GM18519 (cell line): ENCODE measurements around the gene CDK17.

Experiments
- ATAC-seq: cut with Tn5 transposase; IDR thresholded peaks from one replicate; pipeline ENCODE4 v1.9.1; 2021; ENCODE audit warnings: mild to moderate bottlenecking, moderate library complexity; ENCODE audit not compliant: unreplicated experiment, low FRiP score

CDK17 gene

DNA sequence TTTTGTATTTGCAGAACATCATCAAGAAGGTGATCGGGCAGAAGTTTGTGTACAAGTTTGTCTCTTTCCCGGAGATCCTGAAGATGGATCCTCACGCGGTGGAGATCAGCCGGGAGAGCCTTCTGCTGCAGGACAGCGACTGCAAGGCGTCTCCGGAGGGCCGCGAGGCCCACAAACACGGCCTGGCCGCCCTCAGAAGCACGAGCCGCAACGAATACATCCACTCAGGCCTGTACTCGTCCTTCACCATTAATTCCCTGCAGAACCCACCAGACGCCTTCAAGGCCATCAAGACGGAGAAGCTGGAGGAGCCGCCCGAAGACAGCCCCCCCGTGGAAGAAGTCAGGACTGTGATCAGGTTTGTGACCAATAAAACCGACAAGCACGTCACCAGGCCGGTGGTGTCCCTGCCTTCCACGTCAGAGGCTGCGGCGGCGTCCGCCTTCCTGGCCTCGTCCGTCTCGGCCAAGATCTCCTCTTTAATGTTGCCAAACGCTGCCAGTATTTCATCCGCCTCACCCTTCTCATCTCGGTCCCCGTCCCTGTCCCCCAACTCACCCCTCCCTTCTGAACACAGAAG lies 153.2 kb downstream of the CDK17 start:
- no peak for ATAC-seq

DNA sequence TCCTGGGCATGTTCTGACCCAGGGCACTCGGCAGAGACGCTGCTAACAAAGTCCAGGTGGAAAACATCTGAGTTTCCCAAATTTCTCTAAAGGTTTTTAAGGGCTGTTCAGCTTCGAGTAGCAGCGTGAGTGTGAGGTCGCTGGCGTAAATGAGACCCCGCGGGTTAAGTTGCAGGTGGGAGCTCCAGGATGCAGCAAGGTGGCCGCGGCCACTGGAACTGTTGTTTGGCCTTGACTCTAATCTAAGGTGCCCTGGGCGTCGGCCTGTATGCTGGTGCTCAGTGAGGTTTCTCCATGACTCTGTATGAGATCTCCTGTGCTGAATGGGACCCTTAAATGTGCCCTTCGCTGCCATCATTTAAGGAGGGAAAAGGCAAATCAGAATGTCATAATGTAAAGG lies 155.4 kb downstream of the CDK17 start:
- no peak for ATAC-seq

DNA sequence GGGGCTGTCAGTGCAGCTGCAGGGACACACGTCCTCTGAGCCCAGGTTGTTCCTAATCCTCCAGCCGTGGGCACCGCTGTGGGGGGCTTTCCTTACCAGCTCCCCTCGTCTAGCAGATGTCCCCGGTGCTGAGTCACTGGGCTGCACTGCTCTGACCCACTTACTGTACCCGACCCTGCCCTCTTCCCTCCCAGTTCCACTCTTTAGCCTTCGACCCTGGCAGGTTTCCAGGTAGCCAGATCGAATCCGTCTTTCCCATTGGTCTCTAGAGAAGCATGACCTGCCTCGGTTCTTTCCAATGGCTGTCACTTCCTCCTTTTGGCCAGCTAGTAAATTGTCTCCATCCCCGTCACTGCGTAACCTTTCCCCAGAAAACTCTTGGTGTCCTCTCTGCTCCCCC lies 157.6 kb downstream of the CDK17 start:
- ATAC-seq: no peak

DNA sequence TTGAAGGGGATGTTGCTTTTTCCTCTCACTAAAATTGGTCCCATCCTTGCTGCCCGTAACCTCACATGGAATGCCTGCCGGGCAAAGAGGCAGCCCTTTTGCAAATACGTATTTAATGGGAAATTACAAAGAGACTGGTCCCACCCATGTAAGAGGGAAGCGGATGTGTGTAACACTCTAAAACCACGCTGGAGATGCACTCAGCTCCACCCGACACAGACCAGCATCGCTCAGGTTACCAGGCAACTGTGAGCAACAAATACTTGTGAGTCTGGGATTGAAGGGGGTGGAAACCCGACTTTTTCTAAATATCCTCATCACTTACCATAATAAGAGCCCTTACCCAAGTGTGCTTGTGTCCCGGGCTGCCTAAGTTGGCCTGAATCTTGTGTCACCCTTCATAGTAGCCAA lies 158.4 kb downstream of the CDK17 start:
- no peak for ATAC-seq

GRCh38 chr12:96241431-96241830 lies 158.8 kb downstream of the CDK17 start:
- ATAC-seq: no peak

GRCh38 chr12:96240656-96241055 lies 159.6 kb downstream of the CDK17 start:
- ATAC-seq: no peak

- no peak for ATAC-seq
Observed at GRCh38 chr12:96239711-96240635, 160.3 kb downstream of the CDK17 start.

DNA sequence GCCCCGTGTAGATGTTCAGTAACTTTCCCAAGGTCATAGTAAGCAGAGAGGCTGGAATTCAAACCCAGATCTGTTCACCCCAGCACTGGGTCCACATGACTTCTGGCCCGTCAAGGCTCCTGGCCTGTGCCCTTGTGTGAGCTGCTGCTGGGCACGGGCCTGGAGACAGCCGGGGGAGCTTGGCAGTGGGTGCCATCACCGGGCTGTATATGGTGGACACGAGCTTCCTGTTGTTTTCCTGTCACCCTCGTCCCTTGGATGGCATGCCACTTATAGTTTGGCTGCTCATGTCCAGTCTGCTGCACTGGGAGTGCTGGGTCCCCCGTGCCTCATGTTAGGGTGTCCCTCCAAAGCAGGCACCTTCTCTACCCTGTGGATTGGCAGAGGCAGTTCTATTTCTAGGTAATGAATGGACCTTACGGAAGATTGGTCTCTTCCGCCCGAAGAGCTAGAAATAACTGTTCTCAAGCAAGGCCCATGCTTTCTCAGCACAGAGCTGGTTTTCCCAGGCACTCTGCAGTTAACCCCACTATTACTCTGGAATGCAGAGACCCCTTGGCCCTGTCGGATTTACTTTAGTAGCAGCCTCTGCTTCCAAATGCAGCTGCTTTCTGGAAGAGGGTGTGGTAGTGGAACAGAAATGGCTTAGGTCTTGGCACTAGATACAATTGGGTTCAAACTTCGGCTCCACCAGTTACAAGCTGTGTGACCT lies 161.7 kb downstream of the CDK17 start:
- ATAC-seq: no peak

DNA sequence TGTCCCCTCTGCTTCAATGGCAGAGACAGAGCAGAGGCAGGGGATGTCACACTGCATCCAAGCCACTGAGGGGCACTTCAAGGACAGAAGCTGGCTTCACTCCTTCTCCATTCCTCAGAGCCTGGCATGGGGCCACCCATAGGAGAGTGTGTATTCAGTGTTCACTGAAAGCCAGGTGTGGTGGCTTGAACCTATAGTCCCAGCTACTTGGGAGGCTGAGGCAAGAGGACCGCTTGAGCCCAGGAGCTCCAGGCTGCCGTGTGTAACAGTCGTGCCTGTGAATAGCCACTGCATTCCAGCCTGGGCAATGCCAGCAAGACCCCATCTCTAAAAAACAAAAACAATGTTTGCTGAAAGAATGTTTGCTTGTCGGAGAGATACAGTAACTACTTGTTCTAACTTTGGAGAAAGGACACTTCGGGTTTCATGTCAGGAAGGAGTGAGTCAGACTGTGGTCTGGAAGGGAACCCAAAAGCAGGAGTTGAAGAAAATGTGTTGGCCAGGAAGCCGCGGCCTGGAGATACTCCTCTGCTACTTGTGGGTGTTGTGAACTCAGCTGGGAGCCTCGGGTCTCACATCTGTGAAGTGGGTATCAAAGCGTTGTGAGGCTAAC lies 162.7 kb downstream of the CDK17 start:
- no peak for ATAC-seq

DNA sequence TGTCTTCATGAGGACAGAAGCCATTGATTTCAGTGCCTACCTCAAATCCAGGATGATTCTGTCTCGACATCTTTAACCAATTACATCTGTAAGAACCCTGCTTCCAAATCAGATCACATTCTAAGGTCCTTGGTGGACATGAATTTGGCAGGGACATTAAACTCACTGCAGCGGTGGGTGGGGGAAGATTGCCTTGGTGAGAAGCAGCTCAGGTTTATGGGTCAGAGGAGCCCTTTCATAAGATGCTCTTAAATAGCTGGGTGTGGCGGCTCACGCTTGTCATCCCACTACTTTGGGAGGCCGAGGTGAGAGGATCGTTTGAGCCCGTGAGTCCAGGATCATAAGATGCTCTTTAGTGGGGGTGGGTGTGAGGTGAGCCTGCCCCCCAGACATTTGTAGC lies 163.2 kb downstream of the CDK17 start:
- no peak for ATAC-seq

GRCh38 chr12:96236221-96236822 lies 163.9 kb downstream of the CDK17 start:
- no peak for ATAC-seq

GRCh38 chr12:96235484-96235826 lies 164.8 kb downstream of the CDK17 start:
- no peak for ATAC-seq

DNA sequence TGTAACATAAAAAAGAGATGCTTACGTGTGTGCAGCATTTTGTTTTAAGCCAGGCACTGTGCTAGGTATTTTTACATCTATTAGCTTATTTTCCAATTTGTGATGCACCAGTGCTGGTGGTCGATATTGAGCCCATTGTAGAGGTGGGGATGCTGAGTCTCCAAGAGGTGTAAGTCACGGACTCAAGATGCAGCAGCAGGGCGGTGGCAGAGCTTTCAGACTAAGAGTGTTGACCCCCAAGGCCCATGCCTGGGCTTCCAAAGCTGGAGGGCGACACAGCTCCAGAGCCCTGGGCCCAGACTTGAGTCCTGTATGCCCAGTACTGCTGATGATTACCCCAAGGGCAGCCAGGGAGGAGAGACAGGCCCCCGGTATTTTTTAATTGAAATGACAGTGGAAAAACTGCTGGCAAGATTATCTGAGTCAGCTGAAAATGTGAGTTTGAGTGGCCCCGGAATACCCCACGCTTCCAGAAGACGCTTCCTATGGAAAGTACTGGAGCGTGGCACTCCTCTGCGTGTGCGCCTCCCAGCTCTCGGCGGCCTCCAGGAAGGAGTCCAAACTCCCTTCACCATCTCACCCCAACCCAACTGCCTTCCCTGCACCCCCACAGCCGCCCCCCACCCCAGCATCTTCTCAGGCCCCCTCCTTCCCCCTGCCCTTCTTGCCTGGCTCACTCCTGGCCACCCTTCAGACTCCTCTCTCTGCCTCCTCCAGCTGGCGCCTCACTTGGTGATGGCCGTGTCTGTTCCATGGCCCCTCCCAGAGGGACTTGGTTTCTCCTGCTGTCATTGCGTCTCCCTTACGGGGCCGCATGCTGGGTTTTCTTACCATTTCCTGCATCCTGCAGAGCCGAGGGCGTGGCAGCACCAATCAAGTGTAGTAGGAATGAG lies 165.4 kb downstream of the CDK17 start:
- no peak for ATAC-seq

DNA sequence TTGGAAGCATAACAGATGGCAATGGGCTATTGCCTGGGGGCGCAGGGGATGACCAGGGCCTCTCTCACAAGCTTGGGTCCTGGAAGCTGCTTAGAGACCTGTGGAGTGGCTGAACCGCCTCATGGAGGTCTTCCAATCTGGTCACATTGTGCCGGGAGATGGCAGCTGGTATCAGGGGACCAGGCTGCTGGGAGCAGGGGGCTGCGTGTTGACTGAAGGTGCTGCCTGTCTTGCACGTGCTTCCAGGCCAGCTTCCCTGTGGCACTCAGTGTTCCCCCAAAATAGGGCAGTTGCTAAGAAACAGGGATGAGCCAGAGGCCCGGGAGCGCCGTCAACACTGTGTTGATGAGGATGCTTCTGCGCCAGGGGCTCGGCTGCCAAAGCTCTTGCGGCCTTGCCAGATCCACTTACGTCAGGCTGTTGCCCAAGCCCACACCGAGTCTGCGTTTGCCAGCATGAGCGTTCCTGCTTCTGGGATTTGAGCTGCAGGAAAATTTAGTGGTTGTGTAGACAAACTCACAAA lies 166.2 kb downstream of the CDK17 start:
- no peak for ATAC-seq

GRCh38 chr12:96233168-96233567 lies 167.1 kb downstream of the CDK17 start:
- no peak for ATAC-seq

DNA sequence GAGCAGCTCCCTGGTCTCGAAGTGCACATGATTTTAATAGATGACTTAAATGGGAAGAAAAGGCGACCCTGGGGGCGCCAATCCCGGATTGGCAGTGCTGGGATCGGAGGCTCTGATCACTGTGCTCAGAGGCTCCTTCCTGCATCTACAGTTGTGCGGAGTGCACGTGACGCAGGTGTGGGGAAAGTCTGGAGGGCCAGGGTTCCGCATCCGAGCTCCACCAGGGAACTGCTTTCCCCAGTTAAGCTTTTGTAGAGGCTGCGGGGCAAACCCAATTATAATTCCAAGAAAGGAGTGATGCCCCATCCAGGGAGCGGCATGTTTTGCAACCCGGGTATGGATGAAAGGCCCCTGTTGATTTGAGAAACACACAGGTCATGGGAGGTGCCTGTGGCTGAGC lies 169.6 kb downstream of the CDK17 start:
- ATAC-seq: no peak

- ATAC-seq: no peak
Observed at GRCh38 chr12:96228566-96229248, 171.5 kb downstream of the CDK17 start.
